Activated naive CD4-positive, alpha-beta T cell treated with anti-CD3 and anti-CD28 coated beads for 36 hours (primary cell): Measurements from ENCODE around the gene TTLL13. TPM values are rescaled to one million over a fixed set of nuclear protein-coding genes. Genes with fewer than 3 reads are reported as not detected.

Source experiments
- CTCF ChIA-PET: fragments of 350-600 bp; sonication (Branson Sonifier 250); formaldehyde crosslinking; loops from one replicate; lab custom pipeline; 2021; ENCODE audit warnings: antibody characterized with exemption; lab: Charles Lee
- DNase-seq: peaks from one replicate; pipeline ENCODE4 v3.0.0-alpha.2; 2020
- H3K27ac Mint-ChIP-seq: one replicate; pipeline ENCODE4 v1.8.0; 2021; ENCODE audit warnings: mild to moderate bottlenecking, mixed read lengths
- H3K27me3 Mint-ChIP-seq: one replicate; pipeline ENCODE4 v1.8.0; 2021; ENCODE audit warnings: low read depth, mixed read lengths
- H3K36me3 Mint-ChIP-seq: one replicate; pipeline ENCODE4 v1.8.0; 2021; ENCODE audit warnings: low read depth, mixed read lengths
- H3K4me1 Mint-ChIP-seq: one replicate; pipeline ENCODE4 v1.8.0; 2021; ENCODE audit warnings: low read depth, mixed read lengths
- H3K4me3 Mint-ChIP-seq: one replicate; pipeline ENCODE4 v1.8.0; 2021; ENCODE audit warnings: mild to moderate bottlenecking, moderate library complexity, mixed read lengths
- H3K9me3 Mint-ChIP-seq: one replicate; pipeline ENCODE4 v1.8.0; 2021; ENCODE audit warnings: mixed read lengths
- intact Hi-C: fragments of 100-400 bp; cut with micrococcal nuclease; formaldehyde crosslinking; loops from one replicate; pipeline ENCODE4 v1.15.1; 2023
- total RNA-seq, 2 experiments: library from RNA; stranded (reverse); gene quantifications; one replicate each; pipeline ENCODE4 v1.2.3, GENCODE V29; 2021

The TTLL13 gene
- total RNA-seq, 2 experiments from 2014 or later: 0.15 to 0.26 TPM

- Mint-ChIP-seq H3K9me3 (no peaks in the 10 kb centered on the region), H3K4me3 (peak overlapping the region; percentile 89), H3K4me1 (peaks cover 47% of the 10 kb centered on the region), H3K36me3 (peaks cover 30% of the 10 kb centered on the region), H3K27ac (peak overlapping the region; percentile 90), H3K27me3 (no peaks in the 10 kb centered on the region)
- intact Hi-C loops: loop anchor here (1.0 to 5.0 kb wide), 5 partner anchors 87 to 362 kb away; partner anchors contain the start of gene ZNF710
- no peak for DNase-seq
- CTCF ChIA-PET: interaction anchor here (0.5 to 1.6 kb wide), 4 partner anchors 14 to 127 kb away, joined by 3 to 9 read pairs (median 5); no protein-coding TSS in a partner anchor
Measured at GRCh38 chr15:90230610-90231009, 18.7 kb upstream of the TTLL13 start.

GRCh38 chr15:90231028-90232017 lies 18.0 kb upstream of the TTLL13 start:
- no peaks in the 10 kb centered on the region for H3K9me3 Mint-ChIP-seq
- H3K27ac Mint-ChIP-seq: peak overlapping the region; percentile 90
- intact Hi-C loops: loop anchor here (1.0 to 5.0 kb wide), 6 partner anchors 47 to 361 kb away; partner anchors contain the start of gene ZNF710
- CTCF ChIA-PET: interaction anchor here (0.5 to 2.0 kb wide), 10 partner anchors 8 to 344 kb away, joined by 3 to 9 read pairs (median 4); no protein-coding TSS in a partner anchor
- no peaks in the 10 kb centered on the region for H3K27me3 Mint-ChIP-seq
- peak; percentile 90 for DNase-seq
- peak overlapping the region; percentile 89 for H3K4me3 Mint-ChIP-seq
- peaks cover 33% of the 10 kb centered on the region for H3K36me3 Mint-ChIP-seq
- H3K4me1 Mint-ChIP-seq: peaks cover 47% of the 10 kb centered on the region

- peak overlapping the region; percentile 89 for H3K4me3 Mint-ChIP-seq
- no peaks in the 10 kb centered on the region for H3K9me3 Mint-ChIP-seq
- CTCF ChIA-PET: interaction anchor here (1.0 to 2.0 kb wide), 9 partner anchors 9 to 334 kb away, joined by 3 to 8 read pairs (median 4); no protein-coding TSS in a partner anchor
- H3K27me3 Mint-ChIP-seq: no peaks in the 10 kb centered on the region
- intact Hi-C loops: loop anchor here (2.0 to 5.0 kb wide), 4 partner anchors 47 to 360 kb away; partner anchors contain the start of gene ZNF710
- DNase-seq: peak; percentile 47
- H3K36me3 Mint-ChIP-seq: peaks cover 32% of the 10 kb centered on the region
- peak overlapping the region; percentile 90 for H3K27ac Mint-ChIP-seq
- peaks cover 47% of the 10 kb centered on the region for H3K4me1 Mint-ChIP-seq
Measured at GRCh38 chr15:90232196-90232595, 17.2 kb upstream of the TTLL13 start.

- Mint-ChIP-seq H3K9me3 (no peaks in the 10 kb centered on the region), H3K27me3 (no peaks in the 10 kb centered on the region), H3K4me3 (peak overlapping the region; percentile 89), H3K4me1 (peaks cover 47% of the 10 kb centered on the region), H3K27ac (peak overlapping the region; percentile 90), H3K36me3 (peaks cover 32% of the 10 kb centered on the region)
- CTCF ChIA-PET: interaction anchor here (0.8 to 2.0 kb wide), 14 partner anchors 12 to 334 kb away, joined by 3 to 8 read pairs (median 4); no protein-coding TSS in a partner anchor
- no peak for DNase-seq
- intact Hi-C loops: loop anchor here (1.0 to 5.0 kb wide), 6 partner anchors 32 to 359 kb away; partner anchors contain the start of genes SEMA4B and ZNF710
Measured at GRCh38 chr15:90232941-90233386, 16.4 kb upstream of the TTLL13 start.

GRCh38 chr15:90233387-90234095 lies 15.8 kb upstream of the TTLL13 start, which contains the start of gene CIB1:
Gene CIB1 (minus strand): TSS chr15:90233941. CDS start chr15:90233885, 56 bp downstream.
- H3K27ac Mint-ChIP-seq: peak within 1 kb of the TSS; percentile 90
- DNase-seq: peak; percentile 98
- H3K4me1 Mint-ChIP-seq: peaks cover 49% of the 10 kb centered on the region
- intact Hi-C loops: loop anchor here (1.0 to 5.0 kb wide), 10 partner anchors 32 to 699 kb away; partner anchors contain the start of genes AP3S2, HDDC3, IQGAP1 and NGRN
- peaks cover 37% of the 10 kb centered on the region for H3K36me3 Mint-ChIP-seq
- H3K4me3 Mint-ChIP-seq: peak within 1 kb of the TSS; percentile 89
- H3K9me3 Mint-ChIP-seq: no peaks in the 10 kb centered on the region
- CTCF ChIA-PET: interaction anchor here (0.6 to 2.0 kb wide), 13 partner anchors 11 to 599 kb away, joined by 3 to 5 read pairs (median 3); no protein-coding TSS in a partner anchor
- H3K27me3 Mint-ChIP-seq: no peaks in the 10 kb centered on the region

- intact Hi-C loops: loop anchor here (1.0 to 5.0 kb wide), 7 partner anchors 31 to 698 kb away; partner anchors contain the start of genes AP3S2, HDDC3, IQGAP1 and NGRN
- Mint-ChIP-seq H3K4me3 (peak within 1 kb of the TSS; percentile 89), H3K27ac (peak within 1 kb of the TSS; percentile 90), H3K4me1 (peaks cover 47% of the 10 kb centered on the region), H3K9me3 (no peaks in the 10 kb centered on the region), H3K36me3 (peaks cover 33% of the 10 kb centered on the region), H3K27me3 (no peaks in the 10 kb centered on the region)
- no peak for DNase-seq
- CTCF ChIA-PET: interaction anchor here (0.6 to 1.6 kb wide), 6 partner anchors 12 to 598 kb away, joined by 3 to 4 read pairs (median 3); no protein-coding TSS in a partner anchor
Measured at GRCh38 chr15:90234096-90234988, 15.0 kb upstream of the TTLL13 start, which contains the start of gene GDPGP1. Gene GDPGP1 (plus strand): TSS chr15:90234209. CDS start chr15:90240909, 6,700 bp downstream.

- Mint-ChIP-seq H3K27me3 (no peaks in the 10 kb centered on the region), H3K9me3 (no peaks in the 10 kb centered on the region), H3K4me1 (peaks cover 15% of the 10 kb centered on the region), H3K36me3 (peaks cover 13% of the 10 kb centered on the region), H3K4me3 (no peak overlapping the region), H3K27ac (peak overlapping the region; percentile 24)
- no peak for DNase-seq
- intact Hi-C loops: no loop called here
- CTCF ChIA-PET: no interaction called here
Measured at GRCh38 chr15:90239371-90239770, 10.0 kb upstream of the TTLL13 start.

GRCh38 chr15:90240856-90241255 lies 8.5 kb upstream of the TTLL13 start:
- intact Hi-C loops: no loop called here
- H3K27me3 Mint-ChIP-seq: no peaks in the 10 kb centered on the region
- no peaks in the 10 kb centered on the region for H3K9me3 Mint-ChIP-seq
- no peak for DNase-seq
- CTCF ChIA-PET: interaction anchor here (0.6 kb wide), 1 partner anchor 676 kb away, joined by 3 read pairs; no protein-coding TSS in a partner anchor
- H3K4me3 Mint-ChIP-seq: no peak overlapping the region
- H3K4me1 Mint-ChIP-seq: peaks cover 7% of the 10 kb centered on the region
- H3K36me3 Mint-ChIP-seq: peaks cover 13% of the 10 kb centered on the region
- H3K27ac Mint-ChIP-seq: no peak overlapping the region

GRCh38 chr15:90241343-90242192 lies 7.8 kb upstream of the TTLL13 start:
- no peak overlapping the region for H3K27ac Mint-ChIP-seq
- CTCF ChIA-PET: interaction anchor here (0.6 kb wide), 1 partner anchor 675 kb away, joined by 3 read pairs; no protein-coding TSS in a partner anchor
- no peak for DNase-seq
- H3K4me1 Mint-ChIP-seq: peaks cover 7% of the 10 kb centered on the region
- peaks cover 9% of the 10 kb centered on the region for H3K36me3 Mint-ChIP-seq
- no peaks in the 10 kb centered on the region for H3K27me3 Mint-ChIP-seq
- H3K4me3 Mint-ChIP-seq: no peak overlapping the region
- H3K9me3 Mint-ChIP-seq: no peaks in the 10 kb centered on the region
- intact Hi-C loops: no loop called here
